NK-92 (cell line): ENCODE results near the gene ROCK1.
"Not testable (repeated sequence)": the region's sequence is repeated elsewhere in the genome, so short reads cannot be mapped to it uniquely, and the experiment has no call there.

Source experiments
- DNase-seq: peaks from one replicate; lab custom pipeline; 2025; ENCODE audit not compliant: unreplicated experiment; lab: John Stamatoyannopoulos, UW

The ROCK1 gene

DNA sequence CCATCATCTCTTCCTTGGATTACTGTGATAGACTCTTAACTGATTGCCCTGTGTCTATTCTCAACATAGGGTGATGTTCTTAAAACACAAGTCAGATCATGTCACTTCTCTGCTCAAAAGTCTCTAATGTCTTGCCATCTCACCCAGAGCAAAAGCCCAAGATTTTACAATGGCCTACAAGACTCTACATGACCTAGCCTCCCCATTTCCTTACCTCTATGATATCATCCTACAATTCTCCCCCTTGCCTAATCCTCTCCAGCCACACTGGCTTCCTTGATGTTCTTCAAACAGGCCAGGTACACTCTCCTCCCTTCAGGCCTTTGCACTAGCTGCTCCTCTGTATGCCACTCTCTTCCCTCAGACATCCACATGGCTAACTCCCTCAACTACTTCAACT, 55.1 kb downstream of the ROCK1 start:
- no peak for DNase-seq

DNA sequence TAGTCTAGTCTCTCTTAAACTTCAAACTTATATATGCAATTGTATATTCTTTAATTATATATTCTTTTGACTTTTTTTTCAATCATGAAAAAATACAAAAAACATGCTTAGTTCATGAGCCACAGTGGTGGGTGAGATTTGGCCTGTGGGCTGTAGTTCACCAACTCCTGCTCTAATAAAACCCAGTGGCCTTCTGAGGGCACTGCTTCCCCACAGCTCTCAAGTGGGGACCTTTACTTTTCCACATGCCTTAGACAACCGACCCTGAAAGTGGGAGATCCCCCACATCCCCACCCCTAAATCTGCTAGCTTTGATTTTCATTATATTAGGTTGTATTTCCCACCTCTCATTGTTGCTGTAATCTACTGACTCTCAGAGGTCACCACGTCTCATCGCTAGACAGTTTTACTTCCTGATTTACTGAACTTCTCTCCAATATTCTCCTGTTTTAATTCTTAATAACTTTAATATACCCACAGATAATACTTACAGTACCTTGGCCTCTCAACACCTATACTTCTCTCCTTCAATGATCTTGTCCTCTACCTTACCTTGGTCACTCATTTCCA, 57.3 kb downstream of the ROCK1 start:
- DNase-seq = no peak

DNA sequence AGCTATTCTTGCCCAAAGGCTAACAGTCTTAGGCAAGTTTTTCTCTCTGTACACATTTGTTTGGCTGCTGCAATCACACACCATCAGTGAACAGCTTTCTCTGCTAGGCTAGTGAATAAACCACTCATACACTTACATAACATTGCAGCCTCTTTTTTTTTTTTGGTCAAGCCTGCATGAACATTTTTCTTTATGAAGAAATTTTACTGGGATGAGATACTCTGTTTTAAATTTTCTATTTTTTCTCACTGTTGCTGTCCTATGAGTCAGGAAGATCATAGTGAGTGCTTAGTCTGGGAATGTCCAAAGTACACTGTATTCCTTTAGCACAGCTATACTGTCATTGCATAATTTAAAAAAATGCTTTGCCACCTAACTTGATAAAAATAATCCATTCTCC, 58.5 kb downstream of the ROCK1 start:
- no peak for DNase-seq

DNA sequence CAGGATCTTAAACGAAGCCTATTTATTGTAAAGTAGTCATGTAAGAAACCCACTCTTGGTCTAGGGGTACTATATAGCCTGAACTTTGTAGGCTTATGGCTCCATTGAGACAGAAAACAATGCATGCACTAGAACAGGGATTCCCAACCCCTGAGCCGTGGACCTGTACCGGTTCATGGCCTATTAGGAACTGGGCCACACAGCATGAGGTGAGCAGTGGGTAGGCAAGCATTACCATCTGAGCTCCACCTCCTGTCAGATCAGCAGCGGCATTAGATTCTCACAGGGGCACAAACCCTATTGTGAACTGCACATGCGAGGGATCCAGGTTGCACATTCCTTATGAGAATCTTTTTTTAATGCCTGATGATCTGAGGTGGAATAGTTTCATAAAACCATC, 59.2 kb downstream of the ROCK1 start:
- DNase-seq = no peak

- no peak for DNase-seq
These were observed 60.0 kb downstream of the ROCK1 start for GRCh38 chr18:21051620-21052019.

DNA sequence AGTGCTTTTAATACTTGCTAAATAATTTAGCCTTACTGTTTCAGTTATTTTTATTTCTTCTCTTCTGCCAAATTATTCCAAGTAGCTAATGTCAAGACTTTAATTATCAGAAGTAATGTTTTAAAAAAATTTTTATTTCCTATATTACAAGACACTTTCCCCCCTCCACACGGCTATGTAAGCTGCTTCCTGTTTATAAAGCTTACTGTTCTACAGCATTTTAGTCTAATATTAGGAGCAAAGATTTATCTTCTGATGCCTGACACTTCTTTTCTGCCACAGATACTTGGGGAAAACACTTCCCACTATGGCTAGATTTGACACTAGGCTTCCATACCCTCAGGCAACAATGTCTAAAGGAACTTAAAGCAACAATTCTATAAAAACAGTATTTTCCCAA, 62.3 kb downstream of the ROCK1 start:
- no peak for DNase-seq

- DNase-seq = no peak
These were observed 64.5 kb downstream of the ROCK1 start for GRCh38 chr18:21047126-21047525.

DNA sequence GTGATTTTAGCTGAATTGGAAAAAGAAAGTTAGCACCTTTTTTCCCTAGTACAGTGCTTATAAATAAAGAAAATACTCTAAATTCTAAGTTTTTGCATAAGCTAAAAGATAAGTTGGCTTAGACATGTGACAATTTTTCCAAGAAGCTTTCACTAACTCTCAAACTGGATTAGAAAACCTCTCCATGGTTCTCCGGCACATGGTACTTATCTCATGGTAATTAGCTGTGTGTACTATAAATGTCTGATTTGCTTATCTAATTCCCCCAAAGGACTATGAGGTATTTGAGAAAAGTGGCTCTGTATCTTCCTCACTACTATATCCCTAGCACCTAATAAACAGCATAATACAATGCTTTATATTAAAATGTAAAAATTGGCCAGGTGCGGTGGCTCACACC, 71.1 kb downstream of the ROCK1 start:
- DNase-seq = no peak

GRCh38 chr18:21038201-21038600, 73.4 kb downstream of the ROCK1 start:
- no peak for DNase-seq

DNA sequence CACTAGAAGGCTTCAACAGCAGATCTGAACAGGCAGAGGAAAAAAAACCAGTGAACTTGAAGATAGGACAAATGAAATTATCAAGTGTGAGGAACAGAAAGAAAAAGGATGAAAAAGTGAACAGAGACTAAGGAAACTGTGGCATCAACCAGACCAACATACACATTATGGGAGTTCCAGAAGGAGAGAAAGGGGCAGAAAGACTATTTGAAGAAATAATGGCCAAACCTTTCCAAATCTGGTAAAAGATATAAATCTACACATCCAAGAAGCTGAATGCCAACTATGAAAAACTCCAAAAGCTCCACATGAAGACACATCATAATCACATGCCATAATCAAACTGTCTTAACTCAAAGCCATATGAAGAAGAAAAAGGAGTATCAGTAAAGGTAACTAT, 79.8 kb downstream of the ROCK1 start:
- no peak for DNase-seq

GRCh38 chr18:21018257-21018656, 93.4 kb downstream of the ROCK1 start:
- not testable (repeated sequence) for DNase-seq

GRCh38 chr18:21012308-21012707, 99.3 kb downstream of the ROCK1 start:
- no peak for DNase-seq

DNA sequence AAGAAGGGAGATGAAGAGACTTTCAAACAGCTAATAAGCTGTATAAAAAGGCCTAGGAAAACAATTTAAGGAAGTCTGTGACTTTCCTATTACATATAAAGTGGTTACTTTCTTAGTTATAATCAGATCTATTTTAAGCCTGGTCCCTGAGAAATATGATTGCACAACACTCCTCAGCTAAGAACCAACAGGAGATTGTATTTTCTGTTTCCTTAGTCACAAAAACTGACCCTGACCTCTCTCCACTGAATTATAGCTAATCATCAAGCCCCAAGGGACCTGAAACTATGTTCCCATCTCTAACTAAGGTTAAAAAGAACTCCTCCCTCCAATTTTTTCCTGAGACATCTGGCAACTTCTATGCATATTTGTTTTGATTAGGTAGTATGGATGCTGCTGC, 106.9 kb downstream of the ROCK1 start:
- DNase-seq = no peak

DNA sequence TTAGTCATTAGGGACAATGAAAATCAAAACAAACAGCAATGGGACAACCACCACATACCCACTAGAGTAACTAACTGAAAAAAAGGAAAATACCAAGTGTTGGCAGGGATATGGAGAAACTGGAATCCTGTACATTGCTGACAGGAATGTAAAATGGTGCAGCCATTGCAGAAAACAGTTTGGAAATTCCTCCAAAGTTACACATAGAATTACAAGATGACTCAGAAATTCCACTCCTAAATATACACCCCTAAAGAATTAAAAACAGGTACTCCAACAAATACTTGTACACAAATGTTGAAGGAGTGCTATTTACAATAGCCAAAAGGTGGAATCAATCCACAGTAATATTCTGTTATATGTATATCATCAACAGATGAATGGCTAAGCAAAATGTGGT, 110.9 kb downstream of the ROCK1 start:
- DNase-seq = no peak

GRCh38 chr18:20997371-20997770, 114.2 kb downstream of the ROCK1 start:
- DNase-seq = no peak

GRCh38 chr18:20996418-20996817, 115.2 kb downstream of the ROCK1 start:
- DNase-seq = no peak

- no peak for DNase-seq
These were observed 122.9 kb downstream of the ROCK1 start for GRCh38 chr18:20988726-20989125.

- no peak for DNase-seq
These were observed 136.5 kb downstream of the ROCK1 start for GRCh38 chr18:20975077-20975476.

GRCh38 chr18:20971886-20972267, 139.7 kb downstream of the ROCK1 start:
- no peak for DNase-seq

- DNase-seq = no peak
These were observed 144.8 kb downstream of the ROCK1 start for GRCh38 chr18:20966795-20967194.

DNA sequence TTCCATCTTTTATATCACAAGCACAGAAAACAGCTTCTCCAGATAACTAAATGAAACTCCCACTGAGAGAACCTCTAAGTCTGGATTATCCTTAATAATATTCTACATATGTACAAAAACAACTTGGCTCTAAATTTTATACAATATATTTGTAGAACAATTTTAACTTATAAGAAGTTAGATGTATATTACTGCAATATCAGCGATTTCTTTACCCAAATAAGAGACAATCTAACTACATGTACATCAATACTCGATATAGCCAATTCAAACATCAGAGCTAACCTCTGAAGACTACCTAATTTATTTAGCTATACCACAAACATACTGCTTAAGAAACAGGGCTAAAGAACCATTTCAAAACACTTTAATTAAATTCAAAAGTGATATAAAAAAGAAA, 148.6 kb downstream of the ROCK1 start:
- DNase-seq = no peak

- no peak for DNase-seq
These were observed 150.9 kb downstream of the ROCK1 start for GRCh38 chr18:20960735-20961134.

DNA sequence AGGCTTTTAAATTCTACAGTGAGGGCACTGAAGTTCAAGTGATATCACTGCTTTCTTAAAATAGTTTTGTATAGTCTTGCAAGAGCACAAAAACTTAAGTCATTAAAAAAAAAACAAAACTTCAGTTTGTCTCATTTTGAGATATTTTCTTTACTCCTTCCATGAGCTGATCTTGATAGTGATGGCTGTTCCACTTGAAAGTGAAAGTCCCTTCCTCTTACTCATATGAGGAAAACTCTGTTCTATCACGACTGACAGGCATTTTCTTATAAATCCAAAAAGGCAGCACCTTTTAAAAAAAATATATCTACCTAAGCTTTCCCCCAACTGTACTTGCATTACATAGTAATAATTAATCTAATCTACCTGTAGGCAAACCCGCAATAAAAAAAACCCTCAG, 160.8 kb downstream of the ROCK1 start:
- DNase-seq = not testable (repeated sequence)
